ENCODE data around the gene PTPRO.

PTPRO gene

DNA sequence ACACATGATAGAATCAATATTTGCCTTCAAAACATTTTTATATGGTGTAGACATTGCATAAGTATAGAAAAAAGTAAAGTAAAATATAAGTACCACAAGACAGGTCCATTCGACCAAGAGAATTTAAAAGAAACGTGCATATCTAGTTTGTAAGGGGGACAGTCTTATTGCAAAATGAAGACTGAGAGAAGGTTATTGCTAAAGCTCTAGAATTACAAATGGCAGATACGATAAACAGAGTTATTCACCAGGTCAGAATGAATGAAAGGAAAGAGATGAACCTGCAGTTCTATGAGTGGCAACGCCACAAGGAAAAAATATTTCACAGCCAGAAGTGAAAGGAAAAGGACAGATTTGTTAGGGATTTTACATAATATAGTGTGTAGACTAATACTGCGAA, 224.8 kb downstream of the PTPRO start:
- no peaks in the 10 kb centered on the region for H3K27me3 ChIP-seq (ENCODE audit: control insufficient read depth, insufficient read depth, low read length)
- H3K4me1 ChIP-seq (ENCODE audit: control insufficient read depth, insufficient read depth, low read length) = no peaks in the 10 kb centered on the region
- H3K27ac ChIP-seq (ENCODE audit: low read length) = no peak overlapping the region
- WGBS (ENCODE audit: insufficient coverage, insufficient read length) = no CpG with 5 or more reads among the region's 5 CpGs
- no peaks in the 10 kb centered on the region for H3K9me3 ChIP-seq (ENCODE audit: control insufficient read depth, insufficient read depth, low read length)
- H3K4me3 ChIP-seq (ENCODE audit: low read length) = no peak overlapping the region
- DNase-seq (ENCODE audit: low read depth, low spot score) = no peak
- H3K36me3 ChIP-seq (ENCODE audit: control insufficient read depth, insufficient read depth, low read length) = no peaks in the 10 kb centered on the region

DNA sequence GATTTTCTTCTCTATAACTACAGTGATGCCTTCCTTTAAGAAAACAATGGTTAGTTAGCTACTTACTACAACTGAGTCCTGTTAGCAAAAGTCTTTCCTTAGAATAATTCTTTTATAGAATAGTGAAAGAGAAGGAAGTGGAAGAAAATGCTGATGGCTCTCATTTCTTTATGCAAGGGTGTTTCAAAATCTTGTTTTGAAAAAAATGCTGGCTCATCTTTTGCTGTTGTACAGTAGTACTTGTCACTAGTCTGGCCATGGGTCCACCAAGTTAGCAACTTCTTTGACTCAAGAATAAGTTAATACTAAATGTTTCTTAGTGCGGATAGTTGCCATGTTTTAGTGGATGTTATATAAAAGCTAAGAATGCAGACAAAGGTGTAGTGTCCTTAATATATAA, 225.4 kb downstream of the PTPRO start:
- H3K4me3 ChIP-seq (ENCODE audit: low read length) = no peak overlapping the region
- DNase-seq (ENCODE audit: low read depth, low spot score) = no peak
- no CpG with 5 or more reads among the region's 1 CpG for WGBS (ENCODE audit: insufficient coverage, insufficient read length)
- H3K27ac ChIP-seq (ENCODE audit: low read length) = no peak overlapping the region
- H3K36me3 ChIP-seq (ENCODE audit: control insufficient read depth, insufficient read depth, low read length) = no peaks in the 10 kb centered on the region
- H3K9me3 ChIP-seq (ENCODE audit: control insufficient read depth, insufficient read depth, low read length) = no peaks in the 10 kb centered on the region
- no peaks in the 10 kb centered on the region for H3K27me3 ChIP-seq (ENCODE audit: control insufficient read depth, insufficient read depth, low read length)
- H3K4me1 ChIP-seq (ENCODE audit: control insufficient read depth, insufficient read depth, low read length) = no peaks in the 10 kb centered on the region

DNA sequence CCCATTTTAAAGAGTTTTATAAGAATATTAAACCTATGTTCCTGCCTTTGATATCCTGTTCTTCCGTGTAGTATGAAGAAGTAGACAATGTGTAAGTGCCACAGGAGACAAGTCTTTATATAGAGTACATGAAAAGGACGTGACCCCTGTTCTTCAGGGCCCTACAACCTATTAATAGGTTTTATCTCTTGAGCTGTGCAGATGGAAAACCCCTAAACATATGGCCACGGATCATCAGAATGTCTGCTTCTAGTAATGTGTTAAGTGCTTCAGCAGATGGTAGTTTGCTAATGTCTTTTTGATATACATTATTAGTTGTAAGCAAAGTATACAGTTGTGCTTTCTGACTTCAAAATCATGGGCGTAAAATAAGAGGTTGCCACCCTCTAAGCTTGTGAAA, 228.5 kb downstream of the PTPRO start:
- Histone ChIP-seq H3K4me1 (ENCODE audit: control insufficient read depth, insufficient read depth, low read length) (no peaks in the 10 kb centered on the region), H3K27me3 (ENCODE audit: control insufficient read depth, insufficient read depth, low read length) (no peaks in the 10 kb centered on the region), H3K4me3 (ENCODE audit: low read length) (no peak overlapping the region), H3K27ac (ENCODE audit: low read length) (no peak overlapping the region), H3K9me3 (ENCODE audit: control insufficient read depth, insufficient read depth, low read length) (no peaks in the 10 kb centered on the region), H3K36me3 (ENCODE audit: control insufficient read depth, insufficient read depth, low read length) (no peaks in the 10 kb centered on the region)
- DNase-seq (ENCODE audit: low read depth, low spot score) = no peak
- WGBS (ENCODE audit: insufficient coverage, insufficient read length) = no CpG with 5 or more reads among the region's 4 CpGs

DNA sequence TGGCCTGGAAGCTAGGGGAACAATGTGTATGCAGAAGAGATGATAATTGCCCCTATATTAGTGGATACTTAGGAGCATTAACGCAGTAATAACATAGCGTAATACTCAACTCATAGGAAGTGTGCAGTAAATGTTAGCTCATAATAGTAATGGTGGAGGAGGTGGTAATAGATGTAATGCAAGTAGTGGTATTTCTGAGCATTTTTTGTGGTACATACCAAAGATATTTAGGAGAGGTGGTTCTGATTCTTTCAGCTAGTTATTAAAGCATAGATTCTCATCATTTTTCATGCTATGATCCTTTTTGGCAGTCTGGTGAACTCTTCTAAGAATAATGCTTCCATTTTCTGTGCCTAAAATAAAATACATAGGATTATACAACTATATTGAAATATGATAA, 233.1 kb downstream of the PTPRO start:
- Histone ChIP-seq H3K9me3 (ENCODE audit: control insufficient read depth, insufficient read depth, low read length) (no peaks in the 10 kb centered on the region), H3K4me3 (ENCODE audit: low read length) (no peak overlapping the region), H3K27me3 (ENCODE audit: control insufficient read depth, insufficient read depth, low read length) (no peaks in the 10 kb centered on the region), H3K4me1 (ENCODE audit: control insufficient read depth, insufficient read depth, low read length) (no peaks in the 10 kb centered on the region), H3K36me3 (ENCODE audit: control insufficient read depth, insufficient read depth, low read length) (no peaks in the 10 kb centered on the region), H3K27ac (ENCODE audit: low read length) (no peak overlapping the region)
- WGBS (ENCODE audit: insufficient coverage, insufficient read length) = no CpG with 5 or more reads among the region's 2 CpGs
- no peak for DNase-seq (ENCODE audit: low read depth, low spot score)

DNA sequence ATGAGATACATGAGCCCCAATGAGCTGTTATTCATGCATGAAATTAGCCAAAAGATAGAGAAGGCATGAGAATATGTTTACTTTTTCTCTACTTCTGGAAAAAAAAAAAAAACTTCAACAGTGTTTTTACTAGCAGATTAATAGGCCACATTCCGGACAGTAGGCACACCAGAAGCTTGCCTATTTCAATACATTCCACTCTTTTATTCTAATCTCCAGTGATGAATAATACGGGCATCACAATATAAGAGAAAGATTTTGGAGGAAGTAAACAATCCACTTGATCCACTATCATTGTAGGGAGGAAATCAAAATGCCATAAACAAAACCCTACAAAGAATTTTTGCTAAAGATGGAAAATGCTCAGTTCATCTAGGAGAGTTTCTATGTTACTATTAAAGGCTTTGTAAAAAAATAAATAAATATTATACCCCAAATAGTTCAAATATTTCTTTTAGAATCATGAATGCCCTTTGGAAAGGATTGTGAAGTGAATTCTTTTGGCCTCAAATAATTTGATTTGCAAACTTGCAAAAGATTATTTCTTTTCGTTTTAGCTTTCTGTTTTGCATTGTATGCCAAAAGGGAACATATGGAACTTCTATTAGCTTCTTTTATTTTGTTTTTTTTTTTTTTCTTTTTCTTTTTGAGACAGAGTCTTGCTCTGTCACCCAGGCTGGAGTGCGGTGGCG, 234.2 kb downstream of the PTPRO start:
- no CpG with 5 or more reads among the region's 5 CpGs for WGBS (ENCODE audit: insufficient coverage, insufficient read length)
- Histone ChIP-seq H3K4me1 (ENCODE audit: control insufficient read depth, insufficient read depth, low read length) (no peaks in the 10 kb centered on the region), H3K9me3 (ENCODE audit: control insufficient read depth, insufficient read depth, low read length) (no peaks in the 10 kb centered on the region), H3K27ac (ENCODE audit: low read length) (no peak overlapping the region), H3K36me3 (ENCODE audit: control insufficient read depth, insufficient read depth, low read length) (no peaks in the 10 kb centered on the region), H3K4me3 (ENCODE audit: low read length) (no peak overlapping the region), H3K27me3 (ENCODE audit: control insufficient read depth, insufficient read depth, low read length) (no peaks in the 10 kb centered on the region)
- no peak for DNase-seq (ENCODE audit: low read depth, low spot score)

DNA sequence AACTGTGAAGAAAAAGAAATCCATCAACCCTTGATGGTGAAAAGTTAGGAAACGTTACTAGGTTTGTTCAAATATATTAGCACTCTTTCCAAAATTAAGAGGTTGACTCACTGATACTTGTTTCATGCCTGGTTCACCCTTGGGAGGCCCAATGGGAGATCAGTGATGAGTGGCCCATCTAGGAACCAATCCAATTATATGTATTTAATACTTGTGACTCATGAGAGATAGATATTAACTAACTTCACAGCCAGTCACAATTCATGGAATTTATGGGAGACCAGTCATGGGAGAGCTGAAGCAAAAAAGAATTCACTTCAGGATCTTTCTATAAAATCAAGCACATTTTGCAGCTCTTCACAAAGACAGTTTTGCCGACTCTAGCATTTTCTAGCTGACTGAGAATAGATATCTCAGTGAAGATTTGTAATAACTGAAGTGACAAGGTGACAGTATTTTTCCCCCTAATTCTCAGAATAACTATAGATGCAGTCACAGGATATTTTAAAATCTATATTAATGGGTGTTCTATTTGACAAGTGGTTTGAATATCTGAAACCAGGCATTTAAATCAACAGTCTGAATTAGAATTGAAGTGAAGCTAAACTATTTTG, 236.7 kb downstream of the PTPRO start:
- Histone ChIP-seq H3K4me3 (ENCODE audit: low read length) (no peak overlapping the region), H3K27me3 (ENCODE audit: control insufficient read depth, insufficient read depth, low read length) (no peaks in the 10 kb centered on the region), H3K9me3 (ENCODE audit: control insufficient read depth, insufficient read depth, low read length) (no peaks in the 10 kb centered on the region), H3K27ac (ENCODE audit: low read length) (no peak overlapping the region), H3K36me3 (ENCODE audit: control insufficient read depth, insufficient read depth, low read length) (no peaks in the 10 kb centered on the region), H3K4me1 (ENCODE audit: control insufficient read depth, insufficient read depth, low read length) (no peaks in the 10 kb centered on the region)
- no peak for DNase-seq (ENCODE audit: low read depth, low spot score)
- WGBS (ENCODE audit: insufficient coverage, insufficient read length) = no CpG with 5 or more reads among the region's 2 CpGs

DNA sequence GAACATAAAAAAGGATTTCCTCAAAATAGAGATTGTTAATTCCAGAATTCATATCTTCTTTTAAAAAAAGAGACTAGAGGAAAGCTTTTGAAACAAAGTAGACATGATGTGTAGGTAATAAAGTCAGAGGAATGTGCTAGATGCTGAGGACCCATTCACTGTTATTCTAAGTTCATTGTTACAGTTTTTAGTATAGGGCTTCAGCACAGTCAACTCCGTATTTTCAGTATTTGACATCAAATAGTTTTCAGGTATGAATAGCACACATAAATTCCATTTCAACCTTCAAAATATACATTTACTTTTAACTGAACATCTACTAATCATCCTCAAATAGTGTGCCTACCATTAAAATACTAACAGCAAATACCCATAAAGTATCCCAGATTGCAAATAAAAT, 239.1 kb downstream of the PTPRO start:
- Histone ChIP-seq H3K4me3 (ENCODE audit: low read length) (no peak overlapping the region), H3K4me1 (ENCODE audit: control insufficient read depth, insufficient read depth, low read length) (no peaks in the 10 kb centered on the region), H3K27ac (ENCODE audit: low read length) (no peak overlapping the region), H3K27me3 (ENCODE audit: control insufficient read depth, insufficient read depth, low read length) (no peaks in the 10 kb centered on the region), H3K9me3 (ENCODE audit: control insufficient read depth, insufficient read depth, low read length) (no peaks in the 10 kb centered on the region), H3K36me3 (ENCODE audit: control insufficient read depth, insufficient read depth, low read length) (no peaks in the 10 kb centered on the region)
- no CpG with 5 or more reads among the region's 1 CpG for WGBS (ENCODE audit: insufficient coverage, insufficient read length)
- DNase-seq (ENCODE audit: low read depth, low spot score) = no peak

DNA sequence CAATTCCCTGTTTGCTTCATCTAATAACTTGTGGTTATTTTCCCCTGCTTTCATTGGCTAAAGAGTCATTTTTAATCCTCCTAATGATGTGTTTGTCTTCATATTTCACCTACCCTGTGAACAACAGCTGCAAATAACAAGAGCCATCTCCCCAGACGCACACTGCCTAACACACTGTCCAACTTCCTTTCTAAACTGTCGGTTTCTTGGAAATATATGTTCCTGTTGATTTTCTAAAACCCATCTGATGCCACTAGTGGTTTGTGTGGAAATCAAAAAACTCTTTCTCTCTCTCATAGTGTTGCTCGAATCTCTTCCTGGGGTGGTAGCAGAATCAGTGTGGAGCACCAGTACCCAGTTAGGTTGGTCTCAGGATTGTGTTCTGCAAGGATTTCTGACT, 240.0 kb downstream of the PTPRO start:
- DNase-seq (ENCODE audit: low read depth, low spot score) = no peak
- no CpG with 5 or more reads among the region's 3 CpGs for WGBS (ENCODE audit: insufficient coverage, insufficient read length)

DNA sequence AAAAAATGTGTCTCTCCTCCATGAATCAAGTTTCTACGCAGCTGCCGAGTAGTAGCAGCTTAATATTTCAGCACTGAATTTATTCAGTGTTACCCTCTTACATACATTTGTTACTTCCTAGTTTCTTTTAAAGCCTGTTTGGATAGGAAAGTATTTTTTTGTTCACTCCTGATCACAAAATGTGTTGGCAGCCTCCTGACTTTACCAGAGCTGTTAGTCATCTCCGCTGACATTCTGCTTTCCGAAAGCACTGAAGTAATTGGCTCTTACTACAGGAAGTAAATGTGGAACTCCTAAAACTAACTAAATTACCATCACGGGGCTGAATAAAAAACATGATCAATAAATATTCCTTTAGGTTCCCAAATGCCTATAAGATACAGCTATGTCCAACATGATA, 241.4 kb downstream of the PTPRO start:
- WGBS (ENCODE audit: insufficient coverage, insufficient read length) = no CpG with 5 or more reads among the region's 5 CpGs
- H3K27me3 ChIP-seq (ENCODE audit: control insufficient read depth, insufficient read depth, low read length) = no peaks in the 10 kb centered on the region
- no peak overlapping the region for H3K27ac ChIP-seq (ENCODE audit: low read length)
- H3K36me3 ChIP-seq (ENCODE audit: control insufficient read depth, insufficient read depth, low read length) = no peaks in the 10 kb centered on the region
- no peak overlapping the region for H3K4me3 ChIP-seq (ENCODE audit: low read length)
- H3K4me1 ChIP-seq (ENCODE audit: control insufficient read depth, insufficient read depth, low read length) = no peaks in the 10 kb centered on the region
- DNase-seq (ENCODE audit: low read depth, low spot score) = no peak
- H3K9me3 ChIP-seq (ENCODE audit: control insufficient read depth, insufficient read depth, low read length) = no peaks in the 10 kb centered on the region

More for the DNA sequence above, 240.0 kb downstream of the PTPRO start:
- H3K9me3 ChIP-seq (ENCODE audit: control insufficient read depth, insufficient read depth, low read length) = no peaks in the 10 kb centered on the region
- no peak overlapping the region for H3K4me3 ChIP-seq (ENCODE audit: low read length)
- no peaks in the 10 kb centered on the region for H3K27me3 ChIP-seq (ENCODE audit: control insufficient read depth, insufficient read depth, low read length)
- no peak overlapping the region for H3K27ac ChIP-seq (ENCODE audit: low read length)
- no peaks in the 10 kb centered on the region for H3K4me1 ChIP-seq (ENCODE audit: control insufficient read depth, insufficient read depth, low read length)
- no peaks in the 10 kb centered on the region for H3K36me3 ChIP-seq (ENCODE audit: control insufficient read depth, insufficient read depth, low read length)

DNA sequence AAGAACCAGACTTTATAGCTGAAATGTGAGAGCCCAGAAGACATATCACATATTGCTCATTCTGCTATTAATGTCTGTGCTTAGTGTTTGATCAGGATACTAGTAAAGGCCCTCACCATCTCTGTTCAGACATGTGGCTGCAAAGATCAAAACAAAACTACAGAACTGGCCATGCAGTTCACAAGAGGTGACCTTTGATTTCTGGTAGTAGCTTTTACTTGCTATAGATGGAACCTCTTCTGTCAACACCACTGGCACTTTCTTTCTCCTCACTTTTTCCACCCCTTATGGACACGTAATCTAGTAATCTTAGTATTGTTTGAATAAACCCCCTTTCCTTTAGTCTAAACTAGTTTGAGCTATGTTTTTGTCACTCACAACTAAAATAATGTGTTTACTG, 252.0 kb downstream of the PTPRO start:
- no peak overlapping the region for H3K27ac ChIP-seq (ENCODE audit: low read length)
- H3K9me3 ChIP-seq (ENCODE audit: control insufficient read depth, insufficient read depth, low read length) = no peaks in the 10 kb centered on the region
- no peaks in the 10 kb centered on the region for H3K36me3 ChIP-seq (ENCODE audit: control insufficient read depth, insufficient read depth, low read length)
- no CpG with 5 or more reads among the region's 1 CpG for WGBS (ENCODE audit: insufficient coverage, insufficient read length)
- H3K27me3 ChIP-seq (ENCODE audit: control insufficient read depth, insufficient read depth, low read length) = no peaks in the 10 kb centered on the region
- H3K4me1 ChIP-seq (ENCODE audit: control insufficient read depth, insufficient read depth, low read length) = no peaks in the 10 kb centered on the region
- H3K4me3 ChIP-seq (ENCODE audit: low read length) = no peak overlapping the region
- no peak for DNase-seq (ENCODE audit: low read depth, low spot score)

Data from iPS DF 6.9 (cell line).